Coronary artery (tissue), 2 donors: ENCODE data around the gene CSTF1.

ENCODE experiments used
- DNase-seq: peaks from one replicate; pipeline ENCODE4 v3.0.0-alpha.2; 2017; ENCODE audit warnings: low spot score
- H3K27ac ChIP-seq, 2 donors: fragments of 200-600 bp; sonication (generic); one replicate each; pipeline ENCODE4 v1.5.1; 2016 to 2019
- H3K4me3 ChIP-seq: fragments of 200-600 bp; sonication (generic); 2 replicates; pipeline ENCODE4 v1.5.1; 2016; ENCODE audit warnings: mild to moderate bottlenecking, moderate library complexity
- CTCF ChIP-seq: fragments of 200-600 bp; sonication (generic); IDR thresholded peaks from one replicate; pipeline ENCODE4 v1.5.1; 2019; ENCODE audit warnings: antibody characterized with exemption

CSTF1 gene

GRCh38 chr20:56439771-56440291, 47.4 kb downstream of the CSTF1 start:
- TF ChIP-seq CTCF = no peak
- Histone ChIP-seq H3K4me3 (no peak overlapping the region), H3K27ac (no peak overlapping the region)
- no peak for DNase-seq

GRCh38 chr20:56440346-56441007, 48.0 kb downstream of the CSTF1 start:
- no peak for TF ChIP-seq CTCF
- Histone ChIP-seq H3K27ac (no peak overlapping the region), H3K4me3 (no peak overlapping the region)
- DNase-seq = no peak

- no peak for DNase-seq
- no peak for TF ChIP-seq CTCF
- Histone ChIP-seq H3K4me3 (no peak overlapping the region), H3K27ac (no peak overlapping the region)
Measured at GRCh38 chr20:56442389-56443365, 50.2 kb downstream of the CSTF1 start.

DNA sequence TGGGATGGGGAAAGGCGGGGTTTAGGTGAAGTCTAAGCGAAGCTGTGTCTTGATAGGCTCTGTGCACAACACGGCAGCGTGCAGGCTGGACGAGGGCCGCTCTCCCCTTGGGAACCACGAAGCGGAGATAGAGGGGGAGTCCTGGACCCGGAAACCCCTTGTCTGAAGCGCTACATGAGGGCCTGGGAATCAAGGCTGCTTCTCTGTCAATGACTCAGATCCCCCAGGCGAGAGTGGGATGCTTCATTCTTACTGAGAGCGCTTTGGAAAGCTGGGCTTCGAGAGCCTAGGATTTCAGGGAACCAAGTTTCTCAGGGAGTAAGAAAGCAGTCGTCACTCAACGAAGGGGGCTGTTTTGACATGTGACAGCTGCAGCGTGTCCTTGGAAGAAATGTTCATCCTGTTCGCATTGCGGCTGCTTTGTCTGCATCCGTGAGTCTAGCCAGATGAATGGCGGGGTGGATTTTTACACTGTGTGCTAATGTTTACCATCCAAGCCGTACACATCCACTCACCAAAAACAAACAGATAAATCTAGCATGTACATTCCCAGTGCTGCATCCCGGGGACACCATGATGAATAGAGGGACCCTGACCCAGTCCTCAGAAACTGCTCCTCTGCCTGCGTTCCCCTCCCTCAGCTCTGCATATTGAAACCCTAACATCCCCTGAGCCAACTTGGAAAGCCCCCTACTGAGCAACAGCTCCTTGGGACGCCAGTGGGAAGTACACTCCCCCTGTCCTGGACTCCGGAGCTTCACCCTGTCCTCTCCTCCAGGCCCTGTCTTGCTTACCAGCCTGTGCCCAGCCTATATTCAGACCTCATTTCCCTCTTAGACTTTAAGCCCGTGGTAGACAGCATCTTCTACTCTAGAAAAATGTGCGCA, 51.5 kb downstream of the CSTF1 start:
- no peak for TF ChIP-seq CTCF
- Histone ChIP-seq H3K4me3 (no peak overlapping the region), H3K27ac (no peak overlapping the region)
- DNase-seq = no peak

DNA sequence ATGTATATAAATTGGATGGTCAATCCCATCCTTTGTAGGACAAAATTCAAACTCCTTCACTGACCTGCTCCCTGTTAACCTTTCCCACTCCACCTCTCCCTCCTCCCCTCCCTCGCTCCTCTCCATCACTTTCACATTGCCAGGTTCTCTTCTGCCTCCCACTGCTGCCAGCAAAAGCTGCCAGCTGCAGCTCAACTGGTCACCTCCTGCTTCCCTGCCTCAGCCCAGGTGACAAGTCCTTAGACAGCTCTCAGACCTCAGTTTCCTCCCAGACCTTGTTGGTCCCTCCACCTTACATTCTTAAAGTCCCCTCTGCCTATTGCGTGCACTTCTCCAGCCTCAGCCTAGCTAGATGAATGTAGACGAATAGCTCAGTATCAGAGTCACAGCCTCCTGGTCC, 52.7 kb downstream of the CSTF1 start:
- no peak for TF ChIP-seq CTCF
- Histone ChIP-seq H3K27ac (no peak overlapping the region), H3K4me3 (no peak overlapping the region)
- DNase-seq = no peak

DNA sequence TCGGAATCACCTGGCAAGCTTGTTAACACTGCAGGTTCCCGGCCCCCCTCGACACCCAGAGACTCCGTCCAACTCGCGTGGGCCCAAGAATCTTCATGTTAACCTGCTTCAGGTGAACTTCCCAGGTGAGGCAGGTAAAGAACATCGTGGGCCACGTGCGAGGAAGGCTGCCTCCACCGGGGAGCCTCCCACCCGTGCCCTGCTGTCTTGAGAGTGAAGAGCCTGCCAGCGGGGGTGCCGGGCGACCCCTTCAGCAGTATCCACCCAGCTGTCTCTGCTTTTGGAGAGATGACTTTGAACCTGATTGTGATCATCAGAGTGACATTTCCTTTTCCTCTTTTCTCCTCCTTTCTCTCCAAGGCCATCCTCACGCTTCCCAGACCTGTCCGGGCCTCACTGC, 53.1 kb downstream of the CSTF1 start:
- Histone ChIP-seq H3K27ac (no peak overlapping the region), H3K4me3 (no peak overlapping the region)
- DNase-seq = no peak
- no peak for TF ChIP-seq CTCF
